Measurements from ENCODE around the gene CSTB. TPM values are rescaled to one million over a fixed set of nuclear protein-coding genes. Genes with fewer than 3 reads are reported as not detected.
"Not testable (repeated sequence)": the region's sequence is repeated elsewhere in the genome, so short reads cannot be mapped to it uniquely, and the experiment has no call there.

CSTB gene
- total and polyA plus RNA-seq, 8 donors: 0.58 to 403 (median 25.5) TPM

DNA sequence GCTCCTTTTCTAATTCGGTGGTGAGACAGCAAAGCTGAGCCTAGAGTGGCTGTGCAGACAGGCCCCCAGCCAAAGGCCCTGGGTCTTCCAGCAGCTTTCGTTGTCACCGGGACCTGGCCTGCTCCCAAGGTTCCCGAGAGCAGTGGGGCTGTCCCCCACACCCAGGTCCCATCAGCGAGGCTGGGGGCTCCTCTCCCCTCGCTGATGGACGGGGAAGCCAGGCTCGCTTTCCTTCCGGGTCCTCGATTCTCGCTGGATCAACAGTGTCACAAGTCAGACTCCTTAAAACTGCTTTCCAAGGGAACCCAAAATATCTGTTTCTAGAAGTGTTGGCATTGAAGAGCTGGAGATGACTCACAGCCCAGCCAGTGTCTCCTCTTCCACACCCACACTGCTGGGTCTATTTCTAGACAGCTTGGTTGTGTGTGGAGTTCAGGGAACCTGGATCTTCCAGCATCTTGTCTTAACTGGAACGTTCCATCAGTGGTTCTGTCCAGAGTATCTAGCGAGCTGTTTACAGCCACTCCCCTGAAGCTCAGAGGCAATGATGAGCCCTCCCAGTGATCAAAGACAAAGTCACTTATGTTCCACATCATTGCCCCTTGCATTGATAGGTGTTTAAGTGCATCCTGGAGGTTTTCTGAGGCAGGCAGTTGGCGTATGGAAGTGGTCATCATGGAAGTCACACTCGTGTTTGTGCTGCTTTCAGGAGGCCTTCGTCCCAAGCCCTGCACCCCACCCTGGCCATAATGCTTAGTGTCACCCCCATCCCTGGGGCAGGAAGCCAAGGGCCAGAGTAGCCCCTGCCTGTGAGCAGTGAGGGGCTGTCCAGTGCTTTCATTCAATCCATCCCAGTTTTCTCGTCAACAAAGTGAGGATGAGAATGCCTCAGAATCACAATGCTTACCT is 48.5 kb upstream of the CSTB start:
- DNase-seq: no peak
- no peak for TF ChIP-seq EP300 (IDR thresholded peaks at IDR 0.05)
- no peak for TF ChIP-seq POLR2A (IDR thresholded peaks at IDR 0.05)
- TF ChIP-seq POLR2AphosphoS5 (IDR thresholded peaks at IDR 0.05): no peak
- TF ChIP-seq, protein P1, sequence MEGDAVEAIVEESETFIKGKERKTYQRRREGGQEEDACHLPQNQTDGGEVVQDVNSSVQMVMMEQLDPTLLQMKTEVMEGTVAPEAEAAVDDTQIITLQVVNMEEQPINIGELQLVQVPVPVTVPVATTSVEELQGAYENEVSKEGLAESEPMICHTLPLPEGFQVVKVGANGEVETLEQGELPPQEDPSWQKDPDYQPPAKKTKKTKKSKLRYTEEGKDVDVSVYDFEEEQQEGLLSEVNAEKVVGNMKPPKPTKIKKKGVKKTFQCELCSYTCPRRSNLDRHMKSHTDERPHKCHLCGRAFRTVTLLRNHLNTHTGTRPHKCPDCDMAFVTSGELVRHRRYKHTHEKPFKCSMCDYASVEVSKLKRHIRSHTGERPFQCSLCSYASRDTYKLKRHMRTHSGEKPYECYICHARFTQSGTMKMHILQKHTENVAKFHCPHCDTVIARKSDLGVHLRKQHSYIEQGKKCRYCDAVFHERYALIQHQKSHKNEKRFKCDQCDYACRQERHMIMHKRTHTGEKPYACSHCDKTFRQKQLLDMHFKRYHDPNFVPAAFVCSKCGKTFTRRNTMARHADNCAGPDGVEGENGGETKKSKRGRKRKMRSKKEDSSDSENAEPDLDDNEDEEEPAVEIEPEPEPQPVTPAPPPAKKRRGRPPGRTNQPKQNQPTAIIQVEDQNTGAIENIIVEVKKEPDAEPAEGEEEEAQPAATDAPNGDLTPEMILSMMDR (IDR thresholded peaks at IDR 0.05): no peak
- 77 to 87% (median 84%) methylated on average over 16 to 17 of the region's 17 CpGs for WGBS, 5 donors
- H3K4me1 ChIP-seq: peaks cover 6 to 11% (median 8%) of the 10 kb centered on the region in 4 donors
- no peaks in the 10 kb centered on the region for H3K36me3 ChIP-seq
- H3K4me3 ChIP-seq: no peak overlapping the region
- H3K27ac ChIP-seq: no peak overlapping the region
- peaks cover 0 to 26% (median 5%) of the 10 kb centered on the region in 3 donors for H3K27me3 ChIP-seq
- intact Hi-C loops (cut with DNase I; ENCODE audit: low total_unique reads): loop anchor here (10.0 kb wide), 1 partner anchor 50 kb away; no protein-coding TSS in a partner anchor
- H3K9me3 ChIP-seq: no peaks in the 10 kb centered on the region

DNA sequence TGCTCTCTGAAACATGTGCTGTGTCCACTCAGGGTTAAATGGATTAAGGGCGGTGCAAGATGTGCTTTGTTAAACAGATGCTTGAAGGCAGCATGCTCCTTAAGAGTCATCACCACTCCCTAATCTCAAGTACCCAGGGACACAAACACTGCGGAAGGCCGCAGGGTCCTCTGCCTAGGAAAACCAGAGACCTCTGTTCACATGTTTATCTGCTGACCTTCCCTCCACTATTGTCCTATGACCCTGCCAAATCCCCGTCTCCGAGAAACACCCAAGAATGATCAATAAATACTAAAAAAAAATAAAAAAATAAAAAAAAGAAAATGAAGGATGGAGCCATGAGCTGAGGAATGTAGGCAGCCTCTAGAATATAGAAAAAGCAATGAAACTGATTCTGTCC is 46.6 kb upstream of the CSTB start:
- not testable (repeated sequence) for H3K4me3 ChIP-seq

DNA sequence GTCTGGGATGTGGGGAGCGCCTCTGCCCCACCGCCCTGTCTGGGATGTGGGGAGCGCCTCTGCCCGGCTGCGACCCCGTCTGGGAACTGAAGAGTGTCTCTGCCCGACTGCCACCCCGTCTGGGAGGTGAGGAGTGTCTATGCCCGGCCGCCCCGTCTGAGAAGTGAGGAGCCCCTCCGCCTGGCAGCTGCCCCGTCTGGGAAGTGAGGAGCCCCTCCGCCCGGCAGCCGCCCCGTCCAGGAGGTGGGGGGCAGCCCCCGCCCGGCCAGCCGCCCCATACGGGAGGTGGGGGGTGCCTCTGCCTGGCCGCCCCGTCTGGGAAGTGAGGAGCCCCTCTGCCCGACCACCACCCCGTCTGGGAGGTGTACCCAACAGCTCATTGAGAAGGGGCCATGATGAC is 46.1 kb upstream of the CSTB start:
- WGBS, 5 donors: 91 to 97% (median 95%) methylated on average over 8 to 25 of the region's 25 CpGs
- H3K4me1 ChIP-seq: peaks cover 6 to 11% (median 8%) of the 10 kb centered on the region in 4 donors
- intact Hi-C loops (cut with DNase I; ENCODE audit: low total_unique reads): loop anchor here (10.0 kb wide), 1 partner anchor 53 kb away; no protein-coding TSS in a partner anchor
- H3K36me3 ChIP-seq, H3K9me3 ChIP-seq, H3K27ac ChIP-seq, H3K4me3 ChIP-seq, DNase-seq: not testable (repeated sequence)
- H3K27me3 ChIP-seq: peaks cover 0 to 14% (median 5%) of the 10 kb centered on the region in 3 donors

More for the DNA sequence above, 46.6 kb upstream of the CSTB start:
- H3K36me3 ChIP-seq, H3K27ac ChIP-seq, DNase-seq, H3K9me3 ChIP-seq: not testable (repeated sequence)
- peaks cover 0 to 14% (median 5%) of the 10 kb centered on the region in 3 donors for H3K27me3 ChIP-seq
- WGBS, 5 donors: 88 to 98% (median 94%) methylated on average over 2 to 5 of the region's 5 CpGs
- intact Hi-C loops (cut with DNase I; ENCODE audit: low total_unique reads): loop anchor here (10.0 kb wide), 1 partner anchor 52 kb away; no protein-coding TSS in a partner anchor
- peaks cover 6 to 11% (median 8%) of the 10 kb centered on the region in 4 donors for H3K4me1 ChIP-seq

GRCh38 chr21:43820466-43820865 is 44.4 kb upstream of the CSTB start:
- H3K27me3 ChIP-seq: peaks cover 0 to 5% (median 0%) of the 10 kb centered on the region in 3 donors
- 91 to 96% (median 95%) methylated on average over 11 of the region's 11 CpGs for WGBS, 5 donors
- no peaks in the 10 kb centered on the region for H3K36me3 ChIP-seq
- peaks cover 3 to 8% (median 5%) of the 10 kb centered on the region in 4 donors for H3K9me3 ChIP-seq
- no peak for TF ChIP-seq EP300 (IDR thresholded peaks at IDR 0.05)
- TF ChIP-seq, protein P1 (IDR thresholded peaks at IDR 0.05): no peak
- no peak for TF ChIP-seq POLR2AphosphoS5 (IDR thresholded peaks at IDR 0.05)
- no peak for TF ChIP-seq POLR2A (IDR thresholded peaks at IDR 0.05)
- no peak overlapping the region for H3K4me3 ChIP-seq
- H3K4me1 ChIP-seq: peaks cover 0 to 5% (median under 1%) of the 10 kb centered on the region in 4 donors
- H3K27ac ChIP-seq: no peak overlapping the region
- DNase-seq: no peak
- intact Hi-C loops (cut with DNase I; ENCODE audit: low total_unique reads): loop anchor here (10.0 kb wide), 1 partner anchor 54 kb away; no protein-coding TSS in a partner anchor

DNA sequence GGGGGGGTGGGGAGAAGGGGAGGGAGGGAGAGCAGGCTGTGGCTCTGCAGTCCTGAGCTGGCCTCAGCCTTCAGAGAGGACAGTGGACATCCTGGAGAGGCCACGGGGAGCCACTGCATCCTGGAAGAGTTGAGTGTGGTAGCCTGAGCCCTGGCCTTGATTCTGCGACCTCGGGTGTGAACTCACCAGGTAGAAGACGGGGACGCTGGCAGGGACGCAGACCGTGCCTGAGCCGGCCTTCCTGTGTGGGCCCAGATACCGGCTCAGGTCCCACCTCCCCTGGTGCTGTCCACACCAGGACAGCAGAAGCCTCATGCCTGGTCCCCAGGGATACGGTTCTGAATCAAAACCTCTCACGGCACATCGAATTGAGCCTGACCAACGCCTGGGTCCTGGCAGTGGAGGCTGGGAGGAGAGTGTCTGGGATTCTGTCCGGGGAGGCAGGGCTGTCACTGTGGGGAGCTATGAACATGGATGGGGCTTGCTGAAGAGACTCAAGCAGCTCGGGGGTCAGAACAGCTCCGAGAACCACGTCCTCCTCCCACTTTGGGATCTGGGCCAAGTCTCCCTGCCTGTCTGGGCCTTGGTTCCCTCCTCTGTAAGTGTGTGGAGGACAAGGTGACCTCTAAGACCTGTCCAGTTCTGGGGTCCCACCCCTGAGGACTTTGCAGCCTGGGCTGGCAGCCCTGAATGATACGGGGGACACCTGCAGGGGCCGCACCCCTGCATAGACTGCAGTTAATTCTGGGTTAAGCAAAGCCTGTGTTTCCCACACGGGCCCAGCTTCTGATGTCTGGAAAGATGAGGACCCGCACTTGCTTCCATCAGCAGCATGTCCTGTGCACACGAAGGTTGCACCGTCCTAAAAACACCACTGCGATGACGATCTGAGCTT is 43.6 kb upstream of the CSTB start:
- H3K27ac ChIP-seq: no peak overlapping the region
- no peaks in the 10 kb centered on the region for H3K36me3 ChIP-seq
- peaks cover 1 to 12% (median 5%) of the 10 kb centered on the region in 4 donors for H3K4me1 ChIP-seq
- H3K9me3 ChIP-seq: peaks cover 3 to 8% (median 5%) of the 10 kb centered on the region in 4 donors
- H3K4me3 ChIP-seq: no peak overlapping the region
- no peak for DNase-seq
- TF ChIP-seq EP300 (IDR thresholded peaks at IDR 0.05) (no peak), POLR2AphosphoS5 (IDR thresholded peaks at IDR 0.05) (no peak), POLR2A (IDR thresholded peaks at IDR 0.05) (no peak)
- TF ChIP-seq, protein P1 (IDR thresholded peaks at IDR 0.05): no peak
- 89 to 95% (median 90%) methylated on average over 16 to 25 of the region's 25 CpGs for WGBS, 5 donors
- intact Hi-C loops (cut with DNase I; ENCODE audit: low total_unique reads): loop anchor here (10.0 kb wide), 1 partner anchor 55 kb away; no protein-coding TSS in a partner anchor
- H3K27me3 ChIP-seq: peaks cover 0 to 4% (median 0%) of the 10 kb centered on the region in 3 donors

Measured in stomach (tissue), 9 donors.